GM12874 (cell line): Measurements from ENCODE around the gene GPR108.

Source experiments
- CTCF ChIP-seq: IDR thresholded peaks from 2 replicates; pipeline ENCODE4 v1.5.1; 2011; ENCODE audit warnings: low read depth, mild to moderate bottlenecking, control low read depth, low read length, moderate library complexity; ENCODE audit not compliant: insufficient read depth

Gene GPR108

GRCh38 chr19:6699935-6700334, 37.4 kb downstream of the GPR108 start:
- TF ChIP-seq CTCF, result no peak

DNA sequence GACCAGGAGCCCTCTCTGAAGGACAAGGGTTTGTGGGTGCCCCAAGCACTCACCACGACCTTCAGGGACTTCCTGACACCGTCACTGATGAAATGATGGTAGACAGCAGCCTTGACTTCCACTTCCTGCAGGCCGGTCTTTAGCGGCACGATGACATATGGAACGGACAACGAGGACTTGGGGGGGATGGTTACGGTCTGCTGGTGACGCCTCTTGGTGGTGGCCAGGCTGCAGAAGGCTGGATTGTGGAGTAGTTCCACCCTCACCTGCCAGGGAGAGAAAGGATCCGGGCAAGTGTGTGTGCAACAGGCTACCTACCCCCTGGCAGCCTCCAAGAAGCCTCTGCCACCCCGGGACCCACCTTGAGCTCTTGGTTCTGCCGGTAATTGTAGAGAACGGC, 40.1 kb downstream of the GPR108 start:
- TF ChIP-seq CTCF, result no peak

- TF ChIP-seq CTCF, result no peak
Measured at GRCh38 chr19:6696239-6696820, 41.0 kb downstream of the GPR108 start.

- no peak for TF ChIP-seq CTCF
Measured at GRCh38 chr19:6694147-6694815, 43.1 kb downstream of the GPR108 start.

DNA sequence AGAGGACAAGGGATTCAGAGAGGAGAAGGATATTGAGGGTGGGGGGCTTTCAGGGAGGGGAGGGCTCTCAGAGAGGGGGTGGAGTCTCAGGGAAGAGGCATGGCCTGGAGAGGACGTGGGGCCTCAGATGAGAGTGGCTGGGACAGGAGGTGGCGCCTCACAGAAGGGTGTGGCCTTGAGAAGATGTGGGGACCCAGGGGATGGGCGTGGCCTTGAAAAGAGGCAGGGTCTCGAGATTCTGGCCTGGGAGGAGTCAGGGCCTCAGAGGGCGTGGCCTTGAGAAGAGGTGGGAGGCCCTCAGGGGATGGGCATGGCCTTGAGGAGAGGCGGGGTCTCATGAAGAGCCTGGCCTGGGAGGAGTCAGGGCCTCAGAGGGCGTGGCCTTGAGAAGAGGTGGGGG, 43.7 kb downstream of the GPR108 start:
- TF ChIP-seq CTCF, result no peak

DNA sequence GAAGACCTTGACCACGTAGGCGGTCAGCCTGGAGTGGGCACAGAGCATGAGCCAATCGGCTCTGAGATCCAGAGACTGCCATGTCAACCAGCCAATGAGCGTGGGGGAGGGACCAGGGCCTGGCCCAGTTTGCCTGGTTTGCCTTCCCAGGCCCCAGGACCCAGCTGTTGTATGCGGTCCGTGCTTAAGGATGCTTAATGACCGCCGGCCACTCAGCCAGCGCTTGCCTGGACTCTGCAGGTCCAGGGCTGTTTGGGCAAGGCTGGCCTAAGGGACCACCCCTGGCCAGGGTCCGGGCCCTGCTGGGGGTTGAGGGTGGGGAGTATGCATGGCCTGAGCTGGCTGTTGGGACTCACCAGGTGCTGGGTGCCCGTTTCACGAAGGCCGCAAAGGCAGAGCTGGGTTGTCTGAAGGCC, 44.3 kb downstream of the GPR108 start:
- no peak for TF ChIP-seq CTCF

DNA sequence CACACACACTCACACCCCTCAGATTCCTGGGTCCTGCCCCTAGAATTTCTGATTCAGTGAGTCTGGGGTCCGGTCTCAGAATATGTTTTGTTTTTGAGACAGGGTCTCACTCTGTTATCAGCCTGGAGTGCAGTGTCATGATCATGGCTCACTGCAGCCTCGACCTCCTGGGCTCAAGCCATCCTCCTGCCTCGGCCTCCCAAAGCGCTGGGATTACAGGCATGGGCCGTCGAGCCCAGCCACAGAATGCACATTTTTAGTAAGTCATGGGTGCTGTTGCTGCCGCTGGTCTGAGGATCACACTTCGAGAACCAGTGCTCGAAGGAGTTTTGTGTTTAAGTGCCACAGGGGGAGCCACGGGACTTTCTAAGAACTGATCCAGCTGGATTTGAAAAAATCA, 45.4 kb downstream of the GPR108 start:
- no peak for TF ChIP-seq CTCF

GRCh38 chr19:6691342-6691741, 46.0 kb downstream of the GPR108 start:
- no peak for TF ChIP-seq CTCF
